ENCODE measurements around the gene GIT2. TPM values are rescaled to one million over a fixed set of nuclear protein-coding genes. Genes with fewer than 3 reads are reported as not detected.

The GIT2 gene
- total RNA-seq, 1 experiment from 2014 or later: 40.0 TPM

DNA sequence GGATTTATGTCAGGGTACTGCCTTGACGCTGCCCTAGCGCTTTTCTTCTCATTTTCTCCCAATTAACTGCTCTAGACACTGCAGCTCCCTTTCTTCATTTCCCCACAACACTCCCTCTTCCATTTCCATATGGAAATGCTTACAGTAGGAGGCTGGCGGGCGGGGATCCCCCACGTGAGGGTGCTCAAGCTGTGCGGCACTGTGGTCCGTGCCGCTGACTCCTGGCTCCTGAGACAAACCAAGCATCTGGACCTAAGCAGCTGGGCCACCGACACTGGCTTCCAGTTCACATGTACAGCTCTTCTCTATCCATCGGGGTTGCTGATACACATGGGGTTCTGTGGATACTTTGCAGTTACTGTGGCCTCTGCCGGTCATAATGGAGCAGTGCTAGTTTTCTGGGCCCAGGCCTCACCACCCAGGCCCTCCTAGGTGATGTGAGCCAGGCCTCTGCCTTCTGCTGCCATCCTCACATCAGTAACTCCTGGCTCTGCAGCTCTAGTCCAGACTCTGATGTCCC, 75.8 kb downstream of the GIT2 start:
- POLR2A ChIA-PET: no interaction called here

DNA sequence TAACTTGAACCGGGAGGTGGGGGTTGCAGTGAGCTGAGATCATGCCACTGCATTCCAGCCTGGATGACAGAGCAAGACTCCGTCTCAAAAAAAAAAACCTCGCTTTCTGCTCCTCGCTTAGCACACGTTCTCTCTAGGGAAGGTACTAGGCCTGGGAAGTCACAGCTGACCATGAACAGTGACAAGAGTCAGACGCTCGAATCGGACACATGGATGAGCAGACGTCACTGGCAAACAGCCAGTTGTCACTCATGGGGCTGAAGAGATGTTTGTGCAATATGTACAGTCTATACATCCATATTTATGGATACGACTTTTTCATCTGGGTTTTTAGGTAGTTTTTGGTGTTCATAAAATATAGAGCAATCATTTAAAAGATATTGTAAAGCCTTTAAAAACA, 76.7 kb downstream of the GIT2 start:
- in situ Hi-C loops (cut with HindIII; ENCODE audit: low pct_unique_long_range_greater_than_20kb, low sequenced_read_pairs): no loop called here
- no TSS peak for BruUV-seq (replicated peaks)
- ChIA-PET POLR2A (no interaction called here), CTCF (no interaction called here)
- H3K9me3 ChIP-seq (ENCODE audit: control insufficient read depth, insufficient read depth, low read depth, low read length): no peaks in the 10 kb centered on the region
- no peak overlapping the region for H3K27ac ChIP-seq (ENCODE audit: low read length)
- intact Hi-C loops (cut with micrococcal nuclease; ENCODE audit: unreplicated experiment): no loop called here
- H3K36me3 ChIP-seq (ENCODE audit: control insufficient read depth, insufficient read depth, low read length): peaks cover 4% of the 10 kb centered on the region; the same call in 1 of the 2 replicates
- no peak for DNase-seq (ENCODE audit: low read depth, low spot score)
- no peak overlapping the region for H3K4me3 ChIP-seq (ENCODE audit: low read depth in 2 of 2, low read length in 2 of 2)
- H3K4me1 ChIP-seq (ENCODE audit: control insufficient read depth, insufficient read depth, low read length): no peaks in the 10 kb centered on the region
- H3K27me3 ChIP-seq (ENCODE audit: control insufficient read depth, insufficient read depth, low read length): no peaks in the 10 kb centered on the region
- ATAC-seq: no peak
- TF ChIP-seq TCF7L2 (IDR thresholded peaks at IDR 0.05; ENCODE audit: low read depth, low read length): no peak
- TF ChIP-seq, protein P1, sequence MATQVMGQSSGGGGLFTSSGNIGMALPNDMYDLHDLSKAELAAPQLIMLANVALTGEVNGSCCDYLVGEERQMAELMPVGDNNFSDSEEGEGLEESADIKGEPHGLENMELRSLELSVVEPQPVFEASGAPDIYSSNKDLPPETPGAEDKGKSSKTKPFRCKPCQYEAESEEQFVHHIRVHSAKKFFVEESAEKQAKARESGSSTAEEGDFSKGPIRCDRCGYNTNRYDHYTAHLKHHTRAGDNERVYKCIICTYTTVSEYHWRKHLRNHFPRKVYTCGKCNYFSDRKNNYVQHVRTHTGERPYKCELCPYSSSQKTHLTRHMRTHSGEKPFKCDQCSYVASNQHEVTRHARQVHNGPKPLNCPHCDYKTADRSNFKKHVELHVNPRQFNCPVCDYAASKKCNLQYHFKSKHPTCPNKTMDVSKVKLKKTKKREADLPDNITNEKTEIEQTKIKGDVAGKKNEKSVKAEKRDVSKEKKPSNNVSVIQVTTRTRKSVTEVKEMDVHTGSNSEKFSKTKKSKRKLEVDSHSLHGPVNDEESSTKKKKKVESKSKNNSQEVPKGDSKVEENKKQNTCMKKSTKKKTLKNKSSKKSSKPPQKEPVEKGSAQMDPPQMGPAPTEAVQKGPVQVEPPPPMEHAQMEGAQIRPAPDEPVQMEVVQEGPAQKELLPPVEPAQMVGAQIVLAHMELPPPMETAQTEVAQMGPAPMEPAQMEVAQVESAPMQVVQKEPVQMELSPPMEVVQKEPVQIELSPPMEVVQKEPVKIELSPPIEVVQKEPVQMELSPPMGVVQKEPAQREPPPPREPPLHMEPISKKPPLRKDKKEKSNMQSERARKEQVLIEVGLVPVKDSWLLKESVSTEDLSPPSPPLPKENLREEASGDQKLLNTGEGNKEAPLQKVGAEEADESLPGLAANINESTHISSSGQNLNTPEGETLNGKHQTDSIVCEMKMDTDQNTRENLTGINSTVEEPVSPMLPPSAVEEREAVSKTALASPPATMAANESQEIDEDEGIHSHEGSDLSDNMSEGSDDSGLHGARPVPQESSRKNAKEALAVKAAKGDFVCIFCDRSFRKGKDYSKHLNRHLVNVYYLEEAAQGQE (IDR thresholded peaks at IDR 0.05; ENCODE audit: insufficient read depth in 1 of 2, low read depth in 2 of 2, low read length in 1 of 2): no peak
- no peak for TF ChIP-seq POLR2AphosphoS5 (IDR thresholded peaks at IDR 0.05; ENCODE audit: low read depth, low read length)
- TF ChIP-seq, protein P2, sequence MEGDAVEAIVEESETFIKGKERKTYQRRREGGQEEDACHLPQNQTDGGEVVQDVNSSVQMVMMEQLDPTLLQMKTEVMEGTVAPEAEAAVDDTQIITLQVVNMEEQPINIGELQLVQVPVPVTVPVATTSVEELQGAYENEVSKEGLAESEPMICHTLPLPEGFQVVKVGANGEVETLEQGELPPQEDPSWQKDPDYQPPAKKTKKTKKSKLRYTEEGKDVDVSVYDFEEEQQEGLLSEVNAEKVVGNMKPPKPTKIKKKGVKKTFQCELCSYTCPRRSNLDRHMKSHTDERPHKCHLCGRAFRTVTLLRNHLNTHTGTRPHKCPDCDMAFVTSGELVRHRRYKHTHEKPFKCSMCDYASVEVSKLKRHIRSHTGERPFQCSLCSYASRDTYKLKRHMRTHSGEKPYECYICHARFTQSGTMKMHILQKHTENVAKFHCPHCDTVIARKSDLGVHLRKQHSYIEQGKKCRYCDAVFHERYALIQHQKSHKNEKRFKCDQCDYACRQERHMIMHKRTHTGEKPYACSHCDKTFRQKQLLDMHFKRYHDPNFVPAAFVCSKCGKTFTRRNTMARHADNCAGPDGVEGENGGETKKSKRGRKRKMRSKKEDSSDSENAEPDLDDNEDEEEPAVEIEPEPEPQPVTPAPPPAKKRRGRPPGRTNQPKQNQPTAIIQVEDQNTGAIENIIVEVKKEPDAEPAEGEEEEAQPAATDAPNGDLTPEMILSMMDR (IDR thresholded peaks at IDR 0.05): no peak
- TF ChIP-seq SIN3A (IDR thresholded peaks at IDR 0.05; ENCODE audit: borderline replicate concordance, insufficient read depth, low read depth, low read length): no peak

More for the DNA sequence above, 75.8 kb downstream of the GIT2 start:
- Histone ChIP-seq H3K27ac (ENCODE audit: low read length) (no peak overlapping the region), H3K27me3 (ENCODE audit: control insufficient read depth, insufficient read depth, low read length) (no peaks in the 10 kb centered on the region), H3K36me3 (ENCODE audit: control insufficient read depth, insufficient read depth, low read length) (peaks cover 4% of the 10 kb centered on the region; the same call in 1 of the 2 replicates), H3K4me1 (ENCODE audit: control insufficient read depth, insufficient read depth, low read length) (no peaks in the 10 kb centered on the region), H3K9me3 (ENCODE audit: control insufficient read depth, insufficient read depth, low read depth, low read length) (no peaks in the 10 kb centered on the region), H3K4me3 (ENCODE audit: low read depth in 2 of 2, low read length in 2 of 2) (no peak overlapping the region)
- TF ChIP-seq POLR2AphosphoS5 (IDR thresholded peaks at IDR 0.05; ENCODE audit: low read depth, low read length) (no peak), SIN3A (IDR thresholded peaks at IDR 0.05; ENCODE audit: borderline replicate concordance, insufficient read depth, low read depth, low read length) (no peak), TCF7L2 (IDR thresholded peaks at IDR 0.05; ENCODE audit: low read depth, low read length) (no peak)
- TF ChIP-seq, protein P1 (IDR thresholded peaks at IDR 0.05; ENCODE audit: insufficient read depth in 1 of 2, low read depth in 2 of 2, low read length in 1 of 2): no peak
- TF ChIP-seq, protein P2 (IDR thresholded peaks at IDR 0.05): no peak
- no TSS peak for BruUV-seq (replicated peaks)
- no peak for ATAC-seq
- intact Hi-C loops (cut with micrococcal nuclease; ENCODE audit: unreplicated experiment) (loop anchor here (10.0 kb wide), 1 partner anchor 66 kb away; no protein-coding TSS in a partner anchor), in situ Hi-C loops (cut with HindIII; ENCODE audit: low pct_unique_long_range_greater_than_20kb, low sequenced_read_pairs) (no loop called here)
- CTCF ChIA-PET: no interaction called here
- DNase-seq (ENCODE audit: low read depth, low spot score): no peak

Measured in Panc1 (cell line).